Amniotic epithelial cell (primary cell): ENCODE results near the gene ACOT9.
"Not testable (repeated sequence)": the region's sequence is repeated elsewhere in the genome, so short reads cannot be mapped to it uniquely, and the experiment has no call there.

ENCODE experiments used
- DNase-seq: peaks from one replicate; pipeline ENCODE4 v3.0.0-alpha.2; 2010; ENCODE audit warnings: low read depth

ACOT9 gene

DNA sequence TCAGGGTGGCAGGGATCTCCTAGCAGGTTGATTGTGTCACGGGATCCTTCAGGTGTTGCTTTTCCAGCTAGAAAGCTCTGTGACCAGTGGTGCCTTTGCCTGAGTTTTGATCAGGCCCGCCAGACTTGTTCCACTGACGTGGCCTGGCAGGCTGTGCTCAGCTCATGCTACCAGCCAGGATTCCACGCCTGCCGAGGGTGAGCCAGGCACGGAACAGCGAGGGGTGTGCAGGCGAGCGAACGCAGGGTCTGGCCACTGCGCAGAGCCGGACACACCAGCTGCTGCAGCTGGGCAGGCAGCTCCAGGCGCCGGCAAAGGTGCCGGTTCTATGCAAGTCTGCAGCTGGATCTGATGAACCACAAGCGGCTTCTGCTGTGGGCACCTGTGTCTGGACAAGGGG lies 22.8 kb upstream of the ACOT9 start:
- no peak for DNase-seq

DNA sequence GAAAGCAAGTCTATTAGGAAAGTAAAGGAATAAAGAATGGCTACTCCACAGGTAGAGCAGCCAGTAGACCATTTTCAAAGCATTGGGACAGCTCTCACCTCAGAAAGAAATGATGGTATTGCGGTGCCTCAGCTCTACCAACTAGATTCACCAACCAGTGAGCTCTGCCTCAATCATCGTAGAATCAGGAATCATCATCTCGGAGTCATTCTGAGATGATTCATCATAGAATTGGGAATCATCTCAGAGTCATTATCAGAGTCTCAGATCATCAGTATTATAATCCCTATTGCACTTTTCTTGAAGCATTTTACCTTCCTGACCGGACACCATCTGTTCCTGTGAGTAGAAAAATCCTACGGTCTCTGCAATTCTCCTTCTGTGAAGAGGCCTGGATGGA lies 22.4 kb upstream of the ACOT9 start:
- no peak for DNase-seq

- no peak for DNase-seq
These were observed 21.3 kb upstream of the ACOT9 start for GRCh38 chrX:23764188-23764984.

DNA sequence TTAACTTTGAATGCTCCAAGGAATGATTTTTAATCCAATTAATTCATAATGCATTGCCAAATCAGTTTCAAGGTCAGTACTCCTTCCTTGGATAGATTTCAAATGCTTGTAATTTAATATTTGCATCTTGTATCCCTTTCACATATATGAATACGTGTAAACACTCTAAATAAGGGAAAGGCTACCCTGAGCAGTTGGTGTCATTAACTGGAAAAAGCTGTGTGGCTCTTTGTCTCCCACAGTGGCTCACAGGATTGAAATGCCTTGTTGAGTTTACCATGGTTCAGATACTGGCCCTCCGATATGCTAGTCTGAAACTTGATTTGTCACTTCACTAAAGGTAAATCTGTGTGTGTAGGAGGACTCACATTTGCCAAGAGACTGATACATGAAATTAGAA lies 16.7 kb upstream of the ACOT9 start:
- no peak for DNase-seq

DNA sequence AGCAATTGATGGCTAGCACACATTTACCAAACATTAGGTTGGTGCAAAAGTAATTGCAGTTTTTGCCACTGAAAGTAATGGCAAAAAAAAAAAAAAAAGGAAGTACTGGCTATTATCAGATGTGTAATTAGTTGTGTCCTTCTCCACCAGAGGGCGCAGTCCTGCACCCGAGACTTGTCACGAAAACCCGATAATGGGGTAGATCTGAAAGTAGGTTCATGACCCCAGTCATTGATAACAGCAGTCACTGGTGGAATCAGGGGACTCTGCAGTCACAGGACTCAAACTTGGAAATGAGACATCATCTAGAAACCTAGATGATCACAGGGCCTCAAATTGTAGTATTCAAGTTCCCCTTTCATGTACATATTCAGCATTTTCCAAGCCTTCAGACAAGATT lies 13.1 kb upstream of the ACOT9 start:
- peak; percentile 34 for DNase-seq

- DNase-seq: no peak
These were observed 11.6 kb upstream of the ACOT9 start for GRCh38 chrX:23754664-23755063.

DNA sequence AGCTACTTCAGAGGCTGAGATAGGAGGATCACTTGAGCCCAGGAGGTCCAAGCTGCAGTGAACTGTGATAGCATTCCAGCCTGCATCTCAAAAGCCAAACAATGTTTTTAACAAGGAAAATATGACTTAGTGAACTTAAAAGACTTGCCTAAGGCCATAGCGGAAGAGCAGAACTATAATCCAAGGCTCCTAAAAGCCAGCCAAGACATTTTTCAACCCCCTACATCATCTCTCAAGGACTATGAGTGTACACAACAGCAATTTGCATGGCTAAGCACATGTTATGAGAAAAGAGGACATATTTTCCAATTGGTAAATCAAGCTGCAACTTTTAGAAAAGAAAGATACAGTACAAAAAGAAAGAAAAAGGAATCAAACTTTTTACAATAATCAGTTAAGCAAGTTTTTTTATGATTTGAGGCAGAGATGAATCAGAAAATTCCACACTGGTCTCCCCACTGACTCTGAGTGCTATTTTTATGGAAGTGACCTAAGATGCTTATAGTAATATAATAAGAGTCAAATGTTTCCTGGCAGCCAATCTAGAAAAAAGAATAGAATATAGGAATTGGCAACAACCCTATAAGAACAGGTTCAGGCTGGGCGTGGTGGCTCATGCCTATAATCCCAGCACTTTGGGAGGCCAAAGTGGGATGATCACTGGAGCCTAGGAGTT lies 9.8 kb upstream of the ACOT9 start:
- peak; percentile 55 for DNase-seq

DNA sequence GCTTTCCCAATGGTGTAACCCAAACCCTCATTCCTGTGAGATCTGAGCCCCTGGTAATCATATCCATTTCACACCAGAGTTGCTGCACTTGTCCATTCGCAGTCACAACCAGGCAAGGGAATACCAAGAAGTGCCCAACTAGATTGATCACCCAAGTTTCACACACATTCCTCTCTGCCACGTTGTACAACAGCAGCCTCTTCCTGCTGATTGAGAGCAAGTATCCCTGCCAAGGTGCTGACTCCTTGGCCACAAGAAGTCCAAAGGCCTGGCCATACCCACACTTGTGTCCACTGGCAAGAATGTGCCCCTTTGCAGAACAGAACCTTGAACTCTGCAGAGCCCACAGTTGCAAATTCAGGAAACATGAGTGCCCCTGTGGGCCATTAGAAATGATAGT lies 6.5 kb upstream of the ACOT9 start:
- DNase-seq: no peak

DNA sequence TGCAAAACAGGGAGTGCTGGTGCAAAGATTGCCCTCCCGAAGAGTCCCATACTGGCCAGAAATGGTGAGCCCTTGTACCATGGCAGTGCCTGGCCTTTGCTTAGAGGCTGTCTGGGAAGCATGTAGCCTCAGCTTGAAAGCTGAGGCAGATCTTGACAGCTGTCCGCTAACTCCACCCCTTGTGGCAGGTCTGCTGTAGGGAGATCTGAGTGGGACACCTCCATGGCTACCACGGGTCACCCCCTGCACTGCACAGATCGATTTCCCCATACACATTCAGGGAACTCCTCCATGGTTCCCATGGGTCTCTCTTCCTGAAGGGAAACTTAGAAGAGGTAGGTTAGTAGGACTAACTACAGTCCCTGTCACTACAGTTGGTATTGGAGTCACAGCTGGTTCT lies 6.1 kb upstream of the ACOT9 start:
- DNase-seq: no peak

GRCh38 chrX:23745786-23746185 lies 2.7 kb upstream of the ACOT9 start:
- DNase-seq: no peak

GRCh38 chrX:23743623-23743971 lies 521 bp upstream of the ACOT9 start:
- DNase-seq: not testable (repeated sequence)

GRCh38 chrX:23742174-23742696 lies 841 bp downstream of the ACOT9 start:
- peak; percentile 75 for DNase-seq

DNA sequence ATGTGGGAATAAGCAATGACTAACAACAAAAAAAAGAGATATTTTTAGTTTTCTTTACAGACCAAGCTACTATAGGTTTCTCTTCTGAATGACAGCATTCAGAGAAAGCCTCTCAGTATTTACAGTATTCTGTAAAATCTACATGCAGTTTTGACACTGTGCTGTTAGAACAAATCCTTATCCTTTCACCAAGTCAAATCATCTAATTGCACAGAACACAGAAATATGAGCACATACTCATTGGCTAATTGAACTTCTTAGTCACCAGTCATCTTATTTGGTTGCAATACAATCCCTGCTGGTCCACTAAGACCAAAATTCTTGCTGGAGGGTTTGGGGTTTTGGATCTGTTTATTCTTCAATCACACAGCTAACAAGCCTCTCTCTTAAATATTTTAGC lies 5.7 kb downstream of the ACOT9 start:
- DNase-seq: peak; percentile 51

DNA sequence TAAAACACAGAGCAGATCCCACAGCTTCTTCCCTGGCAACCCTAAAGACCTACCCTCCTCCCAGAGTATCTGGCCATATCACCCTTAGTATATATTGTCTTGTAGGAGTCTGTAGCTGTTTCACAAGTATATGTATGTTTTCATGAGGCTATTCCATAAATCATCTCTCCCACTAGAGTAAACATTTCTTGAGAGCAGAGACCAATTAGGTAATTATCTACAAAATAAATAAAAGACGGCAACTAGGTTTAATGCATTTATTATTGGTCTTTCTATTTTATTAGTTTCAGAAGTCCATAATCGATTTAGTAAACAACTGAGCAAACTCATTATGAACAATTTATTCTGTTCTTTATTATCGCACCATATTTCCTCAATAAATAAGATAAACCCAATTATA lies 7.0 kb downstream of the ACOT9 start:
- no peak for DNase-seq

DNA sequence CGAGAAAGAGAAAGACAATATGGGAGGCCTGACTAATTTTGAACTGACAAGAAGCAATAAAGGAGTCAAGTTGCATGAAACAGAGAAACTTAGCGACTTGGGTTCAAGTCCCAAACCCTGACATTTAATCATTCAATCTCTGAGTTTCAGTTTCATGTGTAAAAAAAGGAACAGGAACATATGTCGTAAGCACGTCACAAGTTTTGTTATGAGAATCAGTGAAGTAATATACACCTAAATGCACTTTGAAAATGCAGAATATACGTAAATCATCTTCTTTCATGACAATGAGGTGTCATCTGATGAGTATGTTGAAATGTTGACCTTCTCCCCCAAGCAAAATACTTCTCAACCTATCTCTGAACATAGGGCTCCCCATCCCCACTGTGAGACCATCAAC lies 10.4 kb downstream of the ACOT9 start:
- DNase-seq: no peak

GRCh38 chrX:23731951-23732350 lies 11.1 kb downstream of the ACOT9 start:
- DNase-seq: no peak

- no peak for DNase-seq
These were observed 13.9 kb downstream of the ACOT9 start for GRCh38 chrX:23729214-23729613.

GRCh38 chrX:23727206-23727605 lies 15.9 kb downstream of the ACOT9 start:
- no peak for DNase-seq

- DNase-seq: no peak
These were observed 16.9 kb downstream of the ACOT9 start for GRCh38 chrX:23726191-23726590.

- peak; percentile 9 for DNase-seq
These were observed 22.9 kb downstream of the ACOT9 start for GRCh38 chrX:23720117-23720677.

- DNase-seq: no peak
These were observed 37.8 kb downstream of the ACOT9 start for GRCh38 chrX:23705235-23705634.

DNA sequence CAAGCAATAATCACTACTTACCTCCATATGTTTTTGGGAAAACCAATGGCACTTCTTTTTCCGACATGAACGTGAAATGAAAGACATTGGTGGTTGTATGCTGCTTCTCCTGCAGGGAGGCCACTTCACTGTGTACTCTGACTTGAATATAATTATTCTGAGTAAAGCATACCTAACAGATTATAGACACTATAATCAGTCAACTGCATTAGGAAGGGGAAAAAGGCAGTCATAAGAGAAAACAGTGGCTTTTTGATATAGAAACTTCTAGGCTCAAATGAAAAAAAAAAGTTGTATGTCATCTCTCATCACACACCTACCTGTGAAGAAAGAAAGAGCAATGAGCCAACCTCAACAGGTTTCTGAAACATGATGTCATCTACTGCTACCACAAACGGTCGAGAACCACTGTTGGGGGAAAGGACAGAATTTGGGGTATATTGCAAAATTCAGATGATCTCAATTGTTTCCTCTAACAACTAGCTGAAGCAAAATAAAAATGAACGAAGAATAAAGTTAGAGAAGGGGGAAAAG lies 38.3 kb downstream of the ACOT9 start:
- DNase-seq: no peak

DNA sequence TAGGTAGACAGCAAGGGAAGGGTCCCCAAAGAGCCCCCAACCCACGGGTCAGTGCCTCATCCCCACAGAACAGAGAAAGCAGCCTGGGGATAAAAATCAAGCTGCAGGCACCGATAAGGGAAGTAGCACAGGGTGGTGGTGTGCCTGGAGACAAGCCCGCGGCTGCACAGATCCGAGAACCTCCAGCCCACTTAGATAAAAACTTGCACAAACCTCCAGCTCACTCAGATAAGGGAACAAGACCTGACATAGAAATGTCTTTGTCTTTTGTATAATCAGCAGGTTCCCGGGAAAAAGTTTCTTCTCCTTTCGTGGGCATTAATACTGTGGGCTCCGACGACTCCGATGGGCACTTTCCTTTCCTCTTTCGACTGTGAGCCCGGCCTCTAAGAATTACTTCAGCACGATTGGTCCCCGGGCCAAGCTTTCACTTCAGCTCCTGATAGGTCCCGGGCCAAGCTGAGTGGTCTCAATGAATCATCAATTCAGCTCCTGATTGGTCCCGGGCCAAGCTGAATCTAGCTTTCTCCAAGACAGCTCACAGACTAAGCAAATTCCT lies 43.4 kb downstream of the ACOT9 start:
- peak; percentile 44 for DNase-seq
